Activated naive CD8-positive, alpha-beta T cell treated with anti-CD3 and anti-CD28 coated beads, Interleukin-2, amount 50 U/mL, for 16 hours (primary cell): ENCODE measurements around the gene PPM1A.

Source experiments
- DNase-seq: peaks from one replicate; pipeline ENCODE4 v3.0.0-alpha.2; 2020; ENCODE audit warnings: low read depth, low spot score

The PPM1A gene

DNA sequence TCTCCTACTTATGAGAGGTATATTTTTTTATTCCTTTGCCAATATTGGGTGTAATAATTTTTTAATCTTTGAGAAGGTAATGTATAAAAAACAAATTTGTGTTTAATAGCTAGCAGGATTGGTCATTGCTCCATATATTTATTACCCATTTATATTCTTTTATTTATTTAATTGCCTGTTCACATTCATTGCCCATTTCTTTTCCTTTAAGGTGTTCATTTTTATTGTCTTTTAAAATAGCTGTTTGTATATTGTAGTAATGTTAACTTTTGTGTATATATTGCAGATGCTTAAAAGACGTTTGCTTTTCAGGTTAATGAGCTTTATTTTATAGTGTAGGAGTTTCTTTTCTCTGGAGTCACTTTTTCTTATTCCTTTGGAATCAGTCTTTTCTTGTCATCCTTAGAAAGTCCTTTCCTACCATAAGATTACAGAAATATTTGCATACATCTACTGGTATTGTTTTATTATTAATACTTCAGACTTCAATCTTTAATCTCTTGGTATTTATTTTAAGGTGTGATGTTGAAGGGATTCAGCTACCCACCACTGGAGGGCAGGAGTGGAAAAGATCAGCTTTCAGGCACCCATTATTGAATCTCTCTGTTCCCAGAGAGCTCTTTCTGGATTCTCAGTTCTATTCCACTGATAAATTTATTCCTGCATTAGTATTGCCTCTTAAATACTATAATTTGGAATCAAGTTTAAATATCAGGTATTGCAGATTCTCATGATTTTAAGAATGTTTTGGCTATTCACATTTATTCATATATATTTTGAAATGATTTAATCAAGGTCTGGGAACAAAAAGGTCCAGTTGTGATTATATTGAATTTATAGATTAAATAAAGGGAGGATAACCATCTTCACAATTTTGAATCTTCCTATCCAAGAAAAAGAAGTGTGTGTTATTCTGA lies 17.3 kb downstream of the PPM1A start:
- no peak for DNase-seq

DNA sequence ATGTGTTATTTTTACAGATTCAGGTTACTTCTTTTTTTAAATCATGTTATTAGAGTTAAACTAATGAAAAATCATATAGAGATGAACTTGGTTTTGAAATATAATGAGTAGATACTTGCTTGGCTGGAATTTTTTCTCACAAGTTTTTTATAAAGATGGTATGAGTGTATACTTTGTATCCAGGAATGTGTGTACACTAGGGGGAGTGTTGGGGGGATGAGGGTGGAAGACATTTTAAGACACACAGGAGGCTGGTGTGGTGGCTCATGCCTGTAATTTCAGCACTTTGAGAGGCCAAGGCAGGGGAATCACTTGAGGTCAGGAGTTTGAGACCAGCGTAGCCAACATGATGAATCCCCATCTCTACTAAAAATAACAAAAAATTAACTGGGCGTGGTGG lies 23.2 kb downstream of the PPM1A start:
- no peak for DNase-seq

- no peak for DNase-seq
Observed at GRCh38 chr14:60273956-60274355, 24.9 kb downstream of the PPM1A start.

GRCh38 chr14:60274448-60274847 lies 25.4 kb downstream of the PPM1A start:
- DNase-seq: no peak

DNA sequence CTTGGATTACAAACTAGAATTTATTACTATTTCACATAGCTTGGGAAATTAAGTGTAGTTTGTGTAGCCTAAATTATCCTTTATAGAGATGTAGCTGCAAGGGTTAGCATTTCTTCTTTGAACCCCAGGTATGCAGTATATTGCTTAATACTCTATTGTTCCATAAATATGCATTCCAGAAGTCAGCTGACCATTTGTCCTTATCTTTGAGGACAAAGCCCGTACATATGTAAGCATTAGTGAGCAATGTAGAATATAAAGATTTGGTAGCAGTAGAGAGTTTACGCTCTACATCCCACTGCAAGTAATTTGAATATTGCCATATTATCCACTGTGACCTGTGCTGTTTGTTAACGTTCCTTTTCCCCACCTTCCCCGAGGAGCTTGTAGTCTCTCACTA lies 26.9 kb downstream of the PPM1A start:
- DNase-seq: no peak

GRCh38 chr14:60276347-60276746 lies 27.3 kb downstream of the PPM1A start:
- no peak for DNase-seq

DNA sequence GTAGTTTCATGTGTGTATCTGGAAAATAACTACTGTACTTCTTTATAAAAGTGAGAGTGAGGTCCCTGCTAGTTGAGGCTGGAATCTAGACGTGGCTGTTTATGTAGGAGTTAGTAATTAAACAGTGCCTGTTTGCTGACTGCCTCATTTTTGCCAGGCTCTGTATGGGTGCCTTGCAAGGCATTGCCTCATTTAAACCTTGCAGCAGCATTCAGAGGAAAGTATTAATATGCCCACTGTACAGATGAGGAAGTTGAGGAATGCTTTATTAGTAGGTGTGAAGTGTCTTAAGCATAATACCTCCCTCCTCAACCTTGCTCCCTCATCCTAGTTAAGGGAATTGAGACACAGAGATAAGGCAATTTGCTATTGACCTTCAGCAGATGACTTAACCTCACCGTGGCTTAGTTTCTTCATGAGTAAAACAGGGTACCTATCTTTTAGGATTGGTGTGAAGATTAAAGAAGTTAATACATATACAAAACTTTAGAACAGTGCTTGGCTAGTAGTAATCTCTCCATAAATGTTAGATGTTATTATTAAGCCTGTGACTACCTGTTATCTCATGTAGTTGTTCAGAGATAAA lies 28.7 kb downstream of the PPM1A start:
- DNase-seq: no peak

DNA sequence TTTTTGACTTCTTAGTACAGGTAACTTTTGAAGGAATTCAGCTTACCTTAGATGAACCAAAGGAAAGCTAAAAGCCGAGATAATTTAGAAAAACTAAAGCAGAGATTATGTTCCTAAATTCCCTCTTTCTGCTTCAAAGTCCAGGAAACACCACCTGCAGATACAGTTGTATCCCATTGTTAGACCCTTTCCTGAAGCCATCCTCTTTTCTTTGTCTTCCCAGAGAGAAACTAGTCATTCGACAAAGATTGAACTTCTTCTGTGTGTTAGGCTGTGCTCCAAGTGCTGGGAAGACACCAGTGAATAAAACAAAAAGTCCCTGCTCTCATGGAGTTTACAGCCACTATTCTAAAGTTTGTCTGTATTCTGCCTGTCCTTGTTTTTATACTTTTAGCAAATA lies 29.3 kb downstream of the PPM1A start:
- DNase-seq: no peak

GRCh38 chr14:60287452-60287851 lies 38.4 kb downstream of the PPM1A start:
- no peak for DNase-seq

GRCh38 chr14:60288279-60288678 lies 39.3 kb downstream of the PPM1A start:
- DNase-seq: no peak

- no peak for DNase-seq
Observed at GRCh38 chr14:60294411-60295069, 45.5 kb downstream of the PPM1A start.

DNA sequence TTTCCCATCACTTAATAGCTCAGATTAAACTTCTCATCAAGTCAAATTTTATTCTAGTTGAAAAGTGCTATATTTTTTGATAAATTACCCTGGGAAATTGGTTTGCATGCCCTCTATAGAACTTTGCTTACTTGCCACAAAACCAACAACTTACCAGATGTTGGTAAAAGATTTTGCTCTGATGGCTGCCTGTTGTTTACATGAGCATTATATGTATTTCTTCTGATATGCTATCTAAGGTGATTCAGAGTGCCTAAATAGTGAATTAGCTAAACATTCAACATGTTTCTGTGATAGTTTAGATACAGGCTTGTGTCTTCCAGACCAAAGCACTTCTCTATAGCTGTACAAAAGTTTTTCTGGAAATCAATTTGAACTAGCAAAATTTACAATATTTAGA lies 51.0 kb downstream of the PPM1A start:
- no peak for DNase-seq

GRCh38 chr14:60301685-60302084 lies 52.7 kb downstream of the PPM1A start:
- DNase-seq: no peak

- no peak for DNase-seq
Observed at GRCh38 chr14:60302663-60303062, 53.6 kb downstream of the PPM1A start.

GRCh38 chr14:60303745-60304144 lies 54.7 kb downstream of the PPM1A start:
- no peak for DNase-seq

DNA sequence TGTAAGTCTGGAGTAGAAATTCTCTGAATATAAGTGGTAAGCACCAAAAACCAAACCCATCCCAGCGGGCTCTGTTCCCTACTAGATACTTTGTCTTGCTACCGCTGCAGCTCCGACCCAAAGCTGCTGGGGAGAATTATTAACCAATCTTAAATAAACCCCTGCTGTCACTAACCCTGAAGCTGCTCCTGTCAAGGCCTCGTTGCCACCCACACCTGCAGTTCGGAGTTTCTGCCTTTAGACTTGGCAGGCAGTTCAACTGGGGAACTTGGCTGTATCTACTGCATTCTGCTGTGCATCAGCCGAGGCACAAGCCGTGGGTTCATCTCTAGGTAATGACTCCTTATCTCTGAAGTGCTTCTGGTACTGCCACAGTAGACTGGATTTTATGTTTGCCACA lies 55.5 kb downstream of the PPM1A start:
- DNase-seq: no peak

DNA sequence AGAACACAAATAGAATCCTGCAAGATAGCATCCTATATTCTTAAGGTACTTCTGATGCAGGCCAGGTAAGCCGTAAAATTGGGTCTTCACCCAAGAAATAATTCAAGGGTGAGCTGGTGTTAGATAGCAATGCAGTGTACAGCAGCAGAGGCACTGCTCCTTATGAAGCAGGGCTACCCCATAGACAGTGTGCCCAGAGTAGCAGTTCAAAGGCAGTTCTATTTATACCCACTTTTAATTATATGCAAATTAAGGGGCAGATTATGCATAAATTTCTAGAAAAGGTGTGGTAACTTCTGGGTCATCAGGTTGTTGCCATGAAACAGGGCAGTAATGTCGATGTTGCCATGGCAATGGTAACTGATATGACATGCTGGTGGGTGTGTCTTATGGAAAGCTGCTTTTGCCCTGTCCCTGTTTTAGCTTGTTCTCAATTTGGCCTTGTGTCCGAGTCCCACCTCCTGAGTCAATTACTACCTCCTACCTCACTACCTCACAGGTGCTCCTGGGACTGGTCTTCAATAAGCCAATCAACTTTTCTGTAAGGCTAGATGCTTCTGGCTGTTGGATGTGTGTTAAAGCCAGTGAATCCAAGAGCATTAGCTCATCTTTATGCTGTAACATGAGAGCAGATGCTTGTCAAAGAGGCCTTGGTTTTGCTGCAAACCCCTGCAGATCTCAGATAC lies 61.0 kb downstream of the PPM1A start:
- no peak for DNase-seq

DNA sequence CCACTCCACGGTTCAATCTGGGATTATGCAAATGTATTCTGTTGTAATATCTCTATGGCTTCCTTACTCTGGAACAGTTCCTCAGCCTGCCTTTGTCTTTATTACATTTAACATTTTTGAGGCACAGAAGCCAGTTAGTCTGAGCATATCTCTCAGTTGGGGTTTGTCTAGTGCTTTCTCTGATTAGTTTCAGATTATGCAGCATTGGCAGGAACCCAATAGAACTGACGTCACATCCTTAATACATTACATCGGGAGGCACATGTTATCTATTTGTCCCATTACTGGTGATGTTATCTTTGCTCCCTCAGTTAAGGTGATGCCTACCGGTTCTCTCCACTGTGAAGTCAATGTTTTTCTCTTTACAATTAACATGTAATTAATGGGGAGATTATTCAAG lies 62.4 kb downstream of the PPM1A start:
- no peak for DNase-seq

GRCh38 chr14:60313093-60313492 lies 64.1 kb downstream of the PPM1A start:
- DNase-seq: no peak

- DNase-seq: no peak
Observed at GRCh38 chr14:60315196-60315990, 66.4 kb downstream of the PPM1A start.

GRCh38 chr14:60317609-60318008 lies 68.6 kb downstream of the PPM1A start:
- DNase-seq: no peak
